Measurements from ENCODE around the gene REXO5. TPM values are rescaled to one million over a fixed set of nuclear protein-coding genes. Genes with fewer than 3 reads are reported as not detected.

Gene REXO5
- total and polyA plus RNA-seq, 9 donors, result 0.73 to 7.6 (median 3.5) TPM

DNA sequence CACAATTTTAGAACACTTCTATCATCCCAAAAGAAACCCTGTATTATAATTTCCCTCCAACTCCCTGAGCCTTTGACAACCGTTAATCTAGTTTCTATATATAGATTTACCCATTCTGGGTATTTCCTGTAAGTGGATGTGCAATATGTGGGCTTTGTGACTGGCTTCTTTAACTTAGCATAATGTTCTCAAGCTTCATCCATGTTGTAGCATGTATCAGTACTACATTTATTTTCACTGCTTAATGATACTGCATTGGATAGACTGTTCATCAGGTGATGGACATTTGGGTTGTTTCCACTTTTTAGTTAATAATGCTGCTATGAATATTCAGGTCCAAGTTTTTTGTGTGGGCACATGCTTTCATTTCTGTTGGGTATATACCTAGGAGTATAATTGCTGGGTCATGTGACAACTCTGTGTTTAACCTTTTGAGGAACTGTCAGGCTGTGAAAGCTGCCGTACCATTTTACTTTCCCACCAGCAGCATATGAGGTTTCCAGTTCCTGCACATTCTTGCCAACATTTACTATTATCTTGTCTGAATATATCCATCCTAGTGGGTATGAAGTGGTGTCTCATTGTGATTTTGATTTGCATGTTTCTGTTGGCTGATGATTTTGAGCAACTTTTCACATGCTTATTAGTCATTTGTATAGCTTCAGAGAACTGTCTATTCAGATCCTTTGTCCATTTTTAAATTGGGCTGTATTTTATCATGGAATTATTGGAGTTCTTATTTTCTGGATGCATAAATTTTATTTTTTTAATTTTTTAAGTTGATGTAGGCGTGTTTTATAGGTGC is 16.4 kb downstream of the REXO5 start:
- H3K27me3 ChIP-seq, result no peaks in the 10 kb centered on the region
- H3K4me1 ChIP-seq (ENCODE audit: insufficient read depth), result no peaks in the 10 kb centered on the region
- intact Hi-C loops (cut with DNase I), result no loop called here
- no peak for DNase-seq
- no peaks in the 10 kb centered on the region for H3K9me3 ChIP-seq
- TF ChIP-seq, protein P1, sequence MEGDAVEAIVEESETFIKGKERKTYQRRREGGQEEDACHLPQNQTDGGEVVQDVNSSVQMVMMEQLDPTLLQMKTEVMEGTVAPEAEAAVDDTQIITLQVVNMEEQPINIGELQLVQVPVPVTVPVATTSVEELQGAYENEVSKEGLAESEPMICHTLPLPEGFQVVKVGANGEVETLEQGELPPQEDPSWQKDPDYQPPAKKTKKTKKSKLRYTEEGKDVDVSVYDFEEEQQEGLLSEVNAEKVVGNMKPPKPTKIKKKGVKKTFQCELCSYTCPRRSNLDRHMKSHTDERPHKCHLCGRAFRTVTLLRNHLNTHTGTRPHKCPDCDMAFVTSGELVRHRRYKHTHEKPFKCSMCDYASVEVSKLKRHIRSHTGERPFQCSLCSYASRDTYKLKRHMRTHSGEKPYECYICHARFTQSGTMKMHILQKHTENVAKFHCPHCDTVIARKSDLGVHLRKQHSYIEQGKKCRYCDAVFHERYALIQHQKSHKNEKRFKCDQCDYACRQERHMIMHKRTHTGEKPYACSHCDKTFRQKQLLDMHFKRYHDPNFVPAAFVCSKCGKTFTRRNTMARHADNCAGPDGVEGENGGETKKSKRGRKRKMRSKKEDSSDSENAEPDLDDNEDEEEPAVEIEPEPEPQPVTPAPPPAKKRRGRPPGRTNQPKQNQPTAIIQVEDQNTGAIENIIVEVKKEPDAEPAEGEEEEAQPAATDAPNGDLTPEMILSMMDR (IDR thresholded peaks at IDR 0.05), result no peak
- TF ChIP-seq POLR2A (IDR thresholded peaks at IDR 0.05) (no peak), EP300 (IDR thresholded peaks at IDR 0.05) (no peak)
- WGBS, 3 donors, result 83 to 89% (median 84%) methylated on average over 3 of the region's 3 CpGs
- no peak overlapping the region for H3K27ac ChIP-seq
- H3K4me3 ChIP-seq, result no peak overlapping the region
- H3K36me3 ChIP-seq, result no peaks in the 10 kb centered on the region

DNA sequence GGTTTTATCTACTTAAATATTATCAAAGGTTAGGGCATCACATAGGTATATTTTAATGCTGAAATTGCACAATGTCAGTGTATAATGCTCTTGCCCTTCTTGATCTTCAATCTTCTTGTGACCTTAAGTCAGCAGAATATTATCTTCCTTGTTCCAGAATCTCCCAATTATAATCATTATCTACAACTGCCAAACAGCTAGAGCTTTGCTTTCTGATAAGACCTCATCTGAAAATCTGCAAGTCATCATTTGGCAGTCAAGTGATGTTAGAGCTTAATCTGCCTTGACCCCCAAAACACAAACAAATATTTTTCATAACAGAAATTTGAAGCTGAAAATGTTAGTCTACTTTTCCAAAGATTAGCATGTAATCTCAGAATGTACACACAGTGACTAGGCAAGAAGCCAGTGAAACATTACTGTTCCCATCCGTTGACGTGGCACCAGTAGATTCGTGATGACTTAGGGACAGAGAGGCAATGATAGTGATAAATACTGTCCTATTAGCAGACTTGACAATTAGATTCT is 19.8 kb downstream of the REXO5 start:
- no peaks in the 10 kb centered on the region for H3K36me3 ChIP-seq
- no peak overlapping the region for H3K27ac ChIP-seq
- no peak for DNase-seq
- intact Hi-C loops (cut with DNase I), result no loop called here
- H3K27me3 ChIP-seq, result no peaks in the 10 kb centered on the region
- no peaks in the 10 kb centered on the region for H3K4me1 ChIP-seq (ENCODE audit: insufficient read depth)
- H3K9me3 ChIP-seq, result no peaks in the 10 kb centered on the region
- 48 to 72% (median 56%) methylated on average over 3 of the region's 3 CpGs for WGBS, 3 donors
- TF ChIP-seq POLR2A (IDR thresholded peaks at IDR 0.05), result no peak
- no peak for TF ChIP-seq EP300 (IDR thresholded peaks at IDR 0.05)
- TF ChIP-seq, protein P1 (IDR thresholded peaks at IDR 0.05), result no peak
- H3K4me3 ChIP-seq, result no peak overlapping the region

DNA sequence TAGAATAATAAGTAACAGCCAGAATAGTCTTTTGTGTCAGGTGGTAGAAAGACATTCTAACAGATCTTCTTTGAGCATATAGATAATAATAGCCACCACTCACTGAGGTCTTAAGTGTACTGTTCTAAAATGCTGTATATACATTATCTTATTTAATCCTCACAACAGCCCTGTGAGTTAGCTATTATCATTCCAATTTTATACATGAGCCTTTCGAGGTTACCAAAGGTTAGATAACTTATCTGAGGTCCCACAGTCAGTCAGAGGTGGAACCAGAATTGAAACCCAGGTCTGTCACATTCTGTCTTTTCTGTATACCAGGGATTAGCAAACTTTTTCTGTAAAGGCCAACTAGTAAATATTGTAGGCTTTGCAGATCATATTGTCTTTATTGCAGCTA is 23.2 kb downstream of the REXO5 start:
- Histone ChIP-seq H3K4me3 (no peak overlapping the region), H3K9me3 (no peaks in the 10 kb centered on the region), H3K27me3 (no peaks in the 10 kb centered on the region), H3K36me3 (no peaks in the 10 kb centered on the region), H3K4me1 (ENCODE audit: insufficient read depth) (no peaks in the 10 kb centered on the region), H3K27ac (no peak overlapping the region)
- no peak for TF ChIP-seq POLR2A (IDR thresholded peaks at IDR 0.05)
- TF ChIP-seq, protein P1 (IDR thresholded peaks at IDR 0.05), result no peak
- TF ChIP-seq EP300 (IDR thresholded peaks at IDR 0.05), result no peak
- DNase-seq, result no peak
- intact Hi-C loops (cut with DNase I), result no loop called here
- WGBS, 3 donors, result 94 to 98% (median 96%) methylated on average over 1 of the region's 1 CpG

DNA sequence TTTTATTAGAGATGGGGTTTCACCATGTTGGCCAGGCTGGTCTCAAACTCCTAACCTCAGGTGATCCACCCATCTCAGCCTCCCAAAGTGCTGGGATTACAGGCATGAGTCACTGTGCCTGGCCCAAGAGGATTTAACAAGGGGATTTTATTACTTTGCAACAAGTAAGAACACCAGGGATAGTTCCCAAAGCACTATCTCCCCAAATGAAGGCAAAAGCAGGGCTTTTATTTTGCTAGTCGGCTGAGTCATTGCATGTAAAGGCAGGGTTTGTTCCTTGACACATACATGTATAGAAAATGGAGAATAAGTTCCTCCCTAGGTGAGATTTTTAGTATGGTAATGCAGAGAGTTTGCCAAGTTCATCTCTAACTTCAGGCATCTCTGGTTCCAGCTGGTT is 24.0 kb downstream of the REXO5 start:
- H3K4me3 ChIP-seq, result no peak overlapping the region
- TF ChIP-seq POLR2A (IDR thresholded peaks at IDR 0.05) (no peak), EP300 (IDR thresholded peaks at IDR 0.05) (no peak)
- TF ChIP-seq, protein P1 (IDR thresholded peaks at IDR 0.05), result no peak
- 83 to 85% (median 83%) methylated on average over 1 of the region's 1 CpG for WGBS, 3 donors
- H3K36me3 ChIP-seq, result no peaks in the 10 kb centered on the region
- no peaks in the 10 kb centered on the region for H3K9me3 ChIP-seq
- H3K27ac ChIP-seq, result no peak overlapping the region
- H3K27me3 ChIP-seq, result no peaks in the 10 kb centered on the region
- H3K4me1 ChIP-seq (ENCODE audit: insufficient read depth), result no peaks in the 10 kb centered on the region
- intact Hi-C loops (cut with DNase I), result no loop called here
- DNase-seq, result no peak

Data from ovary (tissue), 9 donors.